Hematopoietic multipotent progenitor cell treated with erythropoietin and hydrocortisone succinate and interleukin-3 and kit ligand, for 15 days (in vitro differentiated cells): ENCODE measurements around the gene RNF13.
"Not testable (repeated sequence)": the region's sequence is repeated elsewhere in the genome, so short reads cannot be mapped to it uniquely, and the experiment has no call there.

Source experiments
- DNase-seq: peaks from one replicate; pipeline ENCODE4 v3.0.0-alpha.2; 2015; ENCODE audit warnings: low spot score

The RNF13 gene

GRCh38 chr3:149801195-149801594, 11.8 kb upstream of the RNF13 start:
- no peak for DNase-seq

- no peak for DNase-seq
These were observed 11.4 kb upstream of the RNF13 start for GRCh38 chr3:149801639-149802038.

GRCh38 chr3:149806171-149806778, 6.7 kb upstream of the RNF13 start:
- no peak for DNase-seq

GRCh38 chr3:149808209-149808829, 4.7 kb upstream of the RNF13 start:
- peak; percentile 49 for DNase-seq

GRCh38 chr3:149809699-149810098, 3.3 kb upstream of the RNF13 start:
- DNase-seq, result no peak

GRCh38 chr3:149810846-149811245, 2.2 kb upstream of the RNF13 start:
- DNase-seq, result no peak

- no peak for DNase-seq
These were observed 830 bp upstream of the RNF13 start for GRCh38 chr3:149812165-149812605.

- DNase-seq, result peak; percentile 12
These were observed 609 bp downstream of the RNF13 start for GRCh38 chr3:149813367-149814281.

- DNase-seq, result no peak
These were observed 2.3 kb downstream of the RNF13 start for GRCh38 chr3:149815321-149815720.

GRCh38 chr3:149815728-149816127, 2.7 kb downstream of the RNF13 start:
- no peak for DNase-seq

GRCh38 chr3:149816311-149816710, 3.3 kb downstream of the RNF13 start:
- DNase-seq, result no peak

- no peak for DNase-seq
These were observed 4.0 kb downstream of the RNF13 start for GRCh38 chr3:149816986-149817385.

- DNase-seq, result no peak
These were observed 6.4 kb downstream of the RNF13 start for GRCh38 chr3:149819432-149819831.

GRCh38 chr3:149820183-149820582, 7.2 kb downstream of the RNF13 start:
- DNase-seq, result no peak

GRCh38 chr3:149826636-149827035, 13.6 kb downstream of the RNF13 start:
- DNase-seq, result no peak

GRCh38 chr3:149828390-149828789, 15.4 kb downstream of the RNF13 start:
- DNase-seq, result no peak

GRCh38 chr3:149829631-149830030, 16.6 kb downstream of the RNF13 start:
- DNase-seq, result not testable (repeated sequence)

- DNase-seq, result no peak
These were observed 17.9 kb downstream of the RNF13 start for GRCh38 chr3:149830902-149831301.

GRCh38 chr3:149831321-149831720, 18.3 kb downstream of the RNF13 start:
- no peak for DNase-seq

GRCh38 chr3:149832086-149832485, 19.1 kb downstream of the RNF13 start:
- no peak for DNase-seq

- no peak for DNase-seq
These were observed 20.2 kb downstream of the RNF13 start for GRCh38 chr3:149833241-149833640.

GRCh38 chr3:149838491-149838890, 25.5 kb downstream of the RNF13 start:
- DNase-seq, result not testable (repeated sequence)

- DNase-seq, result not testable (repeated sequence)
These were observed 26.5 kb downstream of the RNF13 start for GRCh38 chr3:149839469-149839868.
